ENCODE results near the gene CALY.

CALY gene

GRCh38 chr10:133350950-133351329 is 14.2 kb upstream of the CALY start:
- DNase-seq, result no peak

- no peak for DNase-seq
Observed at GRCh38 chr10:133350283-133350949, 13.7 kb upstream of the CALY start.

DNA sequence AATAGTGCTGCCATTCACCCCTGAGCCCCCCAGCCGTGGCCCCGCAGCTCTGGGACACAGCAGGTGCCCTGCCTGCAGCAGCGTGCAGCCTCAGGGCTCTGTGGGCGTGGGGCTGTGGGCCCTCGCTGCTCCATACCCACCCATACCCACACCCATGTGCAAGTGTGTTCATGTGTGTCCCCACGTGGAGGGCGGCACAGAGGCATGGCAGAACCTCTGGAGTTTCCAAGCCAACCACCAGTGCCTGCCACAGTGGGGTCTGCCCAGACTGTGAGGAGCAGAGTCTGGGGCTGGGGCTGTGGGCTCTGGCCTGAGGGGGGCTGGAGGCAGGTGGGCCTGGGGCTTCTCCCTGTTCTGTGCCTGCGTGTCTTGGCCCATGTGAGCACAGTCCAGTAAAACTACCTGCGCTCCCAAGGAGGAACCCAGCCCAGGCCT is 12.9 kb upstream of the CALY start:
- DNase-seq, result no peak

GRCh38 chr10:133349160-133349568 is 12.5 kb upstream of the CALY start:
- no peak for DNase-seq

GRCh38 chr10:133347710-133348517 is 11.2 kb upstream of the CALY start:
- DNase-seq, result no peak

- no peak for DNase-seq
Observed at GRCh38 chr10:133346413-133346812, 9.7 kb upstream of the CALY start.

DNA sequence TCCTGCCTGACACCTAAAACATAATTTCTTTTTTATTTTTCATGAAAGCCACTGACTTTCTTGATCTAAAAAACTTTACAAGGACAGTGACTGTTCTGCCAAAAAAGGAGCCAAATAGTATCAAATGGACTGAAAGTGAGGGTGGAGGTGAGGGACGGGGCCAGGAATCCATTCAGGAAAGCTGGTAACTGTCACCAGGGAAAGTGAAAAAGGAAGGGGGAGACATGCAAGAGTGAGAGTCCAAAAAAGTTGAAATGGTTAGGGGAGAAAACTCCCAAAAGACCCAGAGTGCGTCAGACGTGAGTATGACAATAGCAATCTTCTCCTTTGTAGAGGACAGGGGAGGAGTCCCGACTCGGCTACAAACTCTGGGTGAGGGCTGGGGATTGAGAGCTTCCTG is 7.5 kb upstream of the CALY start:
- no peak for DNase-seq

DNA sequence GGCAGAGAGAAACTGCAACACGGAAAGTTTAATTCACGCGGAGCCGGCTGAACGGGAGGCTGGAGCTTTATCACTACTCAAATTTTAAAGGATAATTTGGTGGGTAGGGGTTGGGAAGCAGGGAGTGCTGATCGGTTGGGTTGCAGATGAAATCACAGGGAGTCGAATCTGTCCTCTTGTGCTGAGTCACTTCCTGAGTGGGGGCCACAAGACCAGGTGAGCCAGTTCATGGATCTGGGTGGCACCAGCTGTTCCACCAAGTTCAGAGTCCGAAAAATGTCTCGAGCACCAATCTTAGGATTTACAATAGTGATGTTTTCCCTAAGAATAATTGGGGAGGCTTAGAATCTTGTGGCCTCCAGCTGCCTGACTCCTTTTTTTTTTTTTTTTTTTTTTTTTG is 6.9 kb upstream of the CALY start:
- no peak for DNase-seq

DNA sequence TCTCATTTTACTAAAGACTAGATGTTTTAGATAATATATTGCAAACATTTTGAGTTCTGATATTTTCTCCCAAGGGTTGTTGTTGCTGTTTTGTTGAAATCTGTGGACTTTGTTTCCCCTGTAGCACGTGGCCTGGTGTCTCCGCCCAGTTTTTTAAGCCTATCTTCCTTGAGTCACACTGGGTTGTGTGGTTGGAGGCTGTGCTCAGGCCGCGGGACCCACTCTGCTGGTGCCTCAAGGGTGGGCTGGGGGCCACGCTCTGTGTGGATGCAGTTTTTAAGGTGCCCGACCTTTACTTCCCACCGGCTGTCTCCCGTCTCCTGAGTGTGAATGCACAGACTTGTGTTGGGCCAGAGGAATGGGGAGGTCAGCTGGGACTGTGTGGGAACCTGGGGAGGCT is 6.2 kb upstream of the CALY start:
- DNase-seq, result no peak

DNA sequence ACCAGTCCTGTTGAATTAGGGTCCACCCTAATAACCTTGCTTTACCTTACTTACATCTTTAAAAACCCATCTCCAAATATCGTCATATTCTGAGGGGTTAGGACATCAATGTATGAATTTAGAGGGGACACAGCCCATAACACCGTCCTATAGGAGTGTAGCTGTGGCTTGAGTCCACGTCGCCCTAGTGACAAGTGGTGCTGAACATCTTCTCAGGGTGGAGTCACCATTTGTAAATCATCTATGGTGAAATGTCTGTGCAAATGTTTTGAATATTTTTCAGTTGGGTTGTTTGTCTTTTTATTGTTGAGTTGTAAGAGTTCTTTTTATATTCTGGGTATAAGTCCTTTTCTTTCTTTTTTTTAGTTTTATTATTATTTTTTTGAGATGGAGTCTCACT is 5.3 kb upstream of the CALY start:
- DNase-seq, result no peak

GRCh38 chr10:133339708-133340380 is 3.1 kb upstream of the CALY start:
- no peak for DNase-seq

GRCh38 chr10:133338080-133339071 is 1.7 kb upstream of the CALY start:
- DNase-seq, result no peak

GRCh38 chr10:133337370-133337725 is 652 bp upstream of the CALY start:
- DNase-seq, result no peak

DNA sequence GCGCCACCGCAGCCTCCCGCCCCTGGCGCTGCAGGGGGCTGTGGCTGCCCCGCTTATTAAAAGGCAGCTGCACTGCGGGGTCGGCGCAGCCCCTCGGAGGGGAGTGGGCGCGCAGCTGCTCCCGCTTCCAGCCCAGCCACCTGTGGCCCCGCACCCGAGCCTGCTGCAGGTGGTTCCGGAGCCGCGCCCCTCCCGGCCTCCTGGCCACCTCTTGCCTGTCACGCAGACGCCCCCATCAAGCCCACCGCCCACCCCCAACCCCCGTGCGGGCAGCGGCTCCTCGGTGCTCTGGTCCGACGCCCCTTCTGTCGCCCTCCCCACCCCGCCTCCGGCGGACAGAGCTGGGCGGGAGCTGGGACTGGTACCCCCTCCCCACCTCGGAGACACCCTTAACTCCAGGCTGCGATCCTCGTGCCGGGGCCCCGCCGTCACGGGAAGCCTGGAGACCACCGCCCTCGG is 549 bp downstream of the CALY start:
- no peak for DNase-seq

- peak; percentile 57 to 85 (median 79) for DNase-seq
Observed at GRCh38 chr10:133335246-133336117, 1.2 kb downstream of the CALY start.

DNA sequence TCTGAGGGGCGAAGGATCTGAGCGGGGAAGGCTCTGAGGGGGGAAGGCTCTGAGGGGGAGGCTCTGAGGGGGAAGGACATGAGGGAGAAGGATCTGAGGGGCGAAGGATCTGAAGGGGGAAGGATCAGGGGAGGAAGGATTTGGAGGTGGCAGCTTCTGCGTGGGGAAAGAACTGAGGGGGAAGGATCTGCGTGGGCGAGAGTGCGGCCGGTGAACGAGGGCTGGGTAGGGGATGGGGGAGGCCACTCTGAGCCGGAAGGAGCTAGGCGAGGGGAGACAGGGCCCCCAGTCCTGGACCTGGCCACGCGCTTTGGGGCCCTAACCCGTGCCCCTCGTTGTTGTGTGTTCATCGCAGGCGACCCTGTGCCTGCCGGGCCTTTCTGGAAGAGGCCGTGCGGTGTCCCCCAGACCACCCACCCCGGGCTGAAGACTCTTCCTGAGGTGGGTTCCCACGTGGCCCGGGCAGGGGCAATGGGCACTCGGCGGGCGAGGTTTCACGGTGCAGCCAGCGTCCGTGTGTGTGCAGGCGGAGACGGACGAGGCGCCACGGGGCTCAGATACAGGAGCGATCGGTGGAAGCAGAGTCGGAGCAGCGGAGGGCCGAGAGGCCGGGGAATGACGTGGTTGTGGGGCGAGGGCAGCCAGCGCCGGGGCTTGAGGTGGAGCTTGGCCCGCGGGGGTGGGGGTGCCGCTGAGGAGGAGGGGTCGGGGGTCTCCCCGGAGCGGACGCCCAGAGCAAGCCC is 2.0 kb downstream of the CALY start:
- DNase-seq, result peak in 1 of 5 experiments; percentile 46

GRCh38 chr10:133332936-133333699 is 3.6 kb downstream of the CALY start:
- DNase-seq, result no peak

- DNase-seq, result peak; percentile 74 to 81 (median 79)
Observed at GRCh38 chr10:133329491-133330202, 7.0 kb downstream of the CALY start.

Data from T-helper 2 cell (primary cell).